Measurements from ENCODE around the gene DTYMK.
"Not testable (repeated sequence)": the region's sequence is repeated elsewhere in the genome, so short reads cannot be mapped to it uniquely, and the experiment has no call there.

DTYMK gene, protein sequence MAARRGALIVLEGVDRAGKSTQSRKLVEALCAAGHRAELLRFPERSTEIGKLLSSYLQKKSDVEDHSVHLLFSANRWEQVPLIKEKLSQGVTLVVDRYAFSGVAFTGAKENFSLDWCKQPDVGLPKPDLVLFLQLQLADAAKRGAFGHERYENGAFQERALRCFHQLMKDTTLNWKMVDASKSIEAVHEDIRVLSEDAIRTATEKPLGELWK

GRCh38 chr2:241686650-241687425 lies at the start of gene DTYMK:
DTYMK (minus strand) TSS chr2:241686815; CDS start chr2:241686783, 32 bp downstream.
- Mint-ChIP-seq H3K27me3 (no peaks in the 10 kb centered on the region), H3K27ac (peak within 1 kb of the TSS; percentile 93), H3K9me3 (no peaks in the 10 kb centered on the region), H3K36me3 (peaks cover 5% of the 10 kb centered on the region), H3K4me1 (peaks cover 8% of the 10 kb centered on the region), H3K4me3 (peak within 1 kb of the TSS; percentile 96)
- ATAC-seq (ENCODE audit: low read depth) (peak; percentile 92), DNase-seq (ENCODE audit: low spot score in 2 of 2) (peak; percentile 89 to 95)

DNA sequence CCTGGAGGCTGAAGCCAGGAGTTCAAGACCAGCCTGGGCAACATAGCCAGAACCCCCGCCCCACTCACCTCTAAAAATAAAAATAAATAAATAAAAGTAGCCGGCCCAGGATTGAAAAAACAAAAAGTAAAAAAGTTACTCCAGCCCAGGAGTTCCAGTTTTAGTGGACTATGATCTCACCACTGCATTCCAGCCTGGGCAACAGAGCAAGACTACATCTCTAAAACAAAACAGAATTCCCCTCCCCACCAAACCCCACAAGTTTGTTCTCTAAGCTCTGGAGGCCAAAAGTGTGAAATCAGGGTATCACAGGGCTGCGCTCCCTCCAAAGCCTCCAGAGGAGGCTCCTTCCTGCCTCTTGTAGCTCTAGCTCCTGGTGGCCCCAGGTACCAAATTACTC lies 49.5 kb upstream of the DTYMK start:
- DNase-seq (ENCODE audit: low spot score in 2 of 2) (no peak), ATAC-seq (ENCODE audit: low read depth) (no peak)
- Mint-ChIP-seq H3K27ac (no peak overlapping the region), H3K27me3 (no peaks in the 10 kb centered on the region), H3K9me3 (no peaks in the 10 kb centered on the region), H3K4me3 (peak overlapping the region; percentile 73), H3K4me1 (peaks cover 15% of the 10 kb centered on the region), H3K36me3 (no peaks in the 10 kb centered on the region)

DNA sequence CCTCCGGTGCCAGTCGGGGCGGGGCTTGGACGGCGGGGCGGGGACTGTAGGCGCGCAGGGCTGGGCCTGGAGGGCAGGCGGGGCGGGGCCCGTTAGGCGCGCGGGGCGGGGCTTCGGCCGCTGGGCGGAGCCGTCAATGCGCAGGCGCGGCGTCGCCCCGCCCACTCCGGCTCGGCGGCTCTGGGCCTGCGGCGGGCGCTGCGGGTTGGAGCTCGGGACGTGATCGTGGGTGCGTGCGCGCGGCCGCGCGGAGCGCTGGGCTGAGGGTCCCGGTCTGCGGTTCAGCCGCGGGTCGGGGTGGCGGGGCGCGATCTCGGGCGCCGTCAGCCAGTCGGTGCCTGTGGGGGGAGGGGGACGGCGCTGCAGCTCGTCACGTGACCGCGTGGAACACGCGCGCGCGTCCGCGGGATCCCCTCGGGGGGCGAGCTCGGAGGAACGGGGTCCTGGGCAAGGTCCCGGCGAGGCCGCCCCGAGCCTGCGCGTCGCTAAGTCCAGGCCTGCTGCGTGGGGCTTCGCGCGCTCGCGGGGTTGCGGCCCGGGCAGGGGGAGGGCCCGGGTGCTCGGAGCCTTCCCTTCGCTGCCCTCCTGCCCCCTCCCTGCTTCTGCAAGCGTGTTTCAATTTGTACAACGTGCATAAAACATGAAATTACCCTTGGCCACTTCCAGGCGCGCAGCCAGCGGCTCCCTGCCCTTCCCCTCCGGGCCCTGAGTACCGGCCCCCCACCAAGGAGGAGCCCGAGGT lies 48.0 kb upstream of the DTYMK start, which contains the start of gene D2HGDH:
TSS of gene D2HGDH (plus strand) at position 164 of the 742 bp plus-strand sequence. CDS start 595 bp downstream, outside the sequence.
- DNase-seq (ENCODE audit: low spot score in 2 of 2) (peak; percentile 94 to 96), ATAC-seq (ENCODE audit: low read depth) (peak; percentile 88)
- no peak within 1 kb of the TSS for H3K27ac Mint-ChIP-seq
- no peaks in the 10 kb centered on the region for H3K27me3 Mint-ChIP-seq
- H3K4me1 Mint-ChIP-seq: peaks cover 14% of the 10 kb centered on the region
- H3K36me3 Mint-ChIP-seq: no peaks in the 10 kb centered on the region
- peak within 1 kb of the TSS; percentile 79 for H3K4me3 Mint-ChIP-seq
- H3K9me3 Mint-ChIP-seq: no peaks in the 10 kb centered on the region

- peaks cover 13% of the 10 kb centered on the region for H3K4me1 Mint-ChIP-seq
- no peaks in the 10 kb centered on the region for H3K36me3 Mint-ChIP-seq
- no peak for ATAC-seq (ENCODE audit: low read depth)
- no peak overlapping the region for H3K27ac Mint-ChIP-seq
- no peak for DNase-seq (ENCODE audit: low spot score in 2 of 2)
- H3K4me3 Mint-ChIP-seq: peak overlapping the region; percentile 79
- H3K9me3 Mint-ChIP-seq: no peaks in the 10 kb centered on the region
- H3K27me3 Mint-ChIP-seq: no peaks in the 10 kb centered on the region
These were observed 47.5 kb upstream of the DTYMK start for GRCh38 chr2:241734208-241734466.

DNA sequence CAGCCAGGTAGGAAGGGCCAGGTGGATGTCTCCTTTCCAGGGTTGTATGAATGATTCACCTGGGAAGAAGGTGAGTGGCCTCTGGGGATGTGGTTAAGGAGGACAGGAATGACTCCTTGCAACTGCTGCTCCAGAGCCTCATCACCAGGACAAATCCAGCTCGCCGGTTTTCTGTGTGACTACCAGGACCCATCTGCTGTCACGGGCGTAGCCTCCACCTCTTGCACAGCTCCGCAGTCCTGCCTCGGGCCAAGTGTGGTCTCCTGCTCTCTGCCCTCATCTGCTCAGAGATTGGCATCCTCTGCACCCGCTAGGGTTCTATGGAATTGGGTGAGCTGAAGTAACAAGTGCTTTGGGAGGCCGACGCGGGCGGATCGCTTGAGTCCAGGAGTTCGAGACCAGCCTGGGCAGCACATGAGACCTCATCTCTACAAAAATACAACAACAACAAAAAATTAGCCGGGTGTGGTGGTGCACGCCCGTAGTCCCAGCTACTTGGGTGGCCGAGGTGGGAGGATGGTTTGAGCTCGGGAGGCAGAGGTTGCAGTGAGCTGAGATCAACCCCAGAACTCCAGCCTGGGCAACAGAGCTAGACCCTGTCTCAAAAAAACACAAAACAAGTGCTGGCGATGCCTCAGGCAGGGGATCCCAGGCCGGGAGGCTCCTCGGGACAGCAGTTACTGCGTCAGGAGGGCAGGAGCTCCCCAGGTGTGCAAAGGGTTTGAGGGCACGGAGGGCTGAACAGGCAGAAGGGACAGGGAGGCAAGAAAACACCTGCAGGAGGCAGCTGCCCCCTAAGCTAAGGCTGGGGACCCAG lies 47.0 kb upstream of the DTYMK start:
- ATAC-seq (ENCODE audit: low read depth) (no peak), DNase-seq (ENCODE audit: low spot score in 2 of 2) (no peak)
- no peaks in the 10 kb centered on the region for H3K36me3 Mint-ChIP-seq
- peaks cover 13% of the 10 kb centered on the region for H3K4me1 Mint-ChIP-seq
- no peaks in the 10 kb centered on the region for H3K9me3 Mint-ChIP-seq
- H3K27me3 Mint-ChIP-seq: no peaks in the 10 kb centered on the region
- peak overlapping the region; percentile 79 for H3K4me3 Mint-ChIP-seq
- peak overlapping the region; percentile 68 for H3K27ac Mint-ChIP-seq

- not testable (repeated sequence) for ATAC-seq (ENCODE audit: low read depth); H3K27me3 Mint-ChIP-seq
- H3K4me1 Mint-ChIP-seq: peaks cover 13% of the 10 kb centered on the region
These were observed 46.0 kb upstream of the DTYMK start for GRCh38 chr2:241732513-241733186.

GRCh38 chr2:241730671-241731293 lies 44.2 kb upstream of the DTYMK start:
- ATAC-seq (ENCODE audit: low read depth): no peak
- H3K9me3 Mint-ChIP-seq: no peaks in the 10 kb centered on the region
- no peak overlapping the region for H3K27ac Mint-ChIP-seq
- H3K27me3 Mint-ChIP-seq: no peaks in the 10 kb centered on the region
- no peak overlapping the region for H3K4me3 Mint-ChIP-seq
- peaks cover 10% of the 10 kb centered on the region for H3K4me1 Mint-ChIP-seq
- no peak for DNase-seq (ENCODE audit: low spot score in 2 of 2)
- peaks cover 2% of the 10 kb centered on the region for H3K36me3 Mint-ChIP-seq

More at GRCh38 chr2:241732513-241733186, 46.0 kb upstream of the DTYMK start:
- DNase-seq (ENCODE audit: low spot score in 2 of 2): peak; percentile 28 to 51
- H3K36me3 Mint-ChIP-seq, H3K9me3 Mint-ChIP-seq: not testable (repeated sequence)
- Mint-ChIP-seq H3K27ac (peak overlapping the region; percentile 68), H3K4me3 (peak overlapping the region; percentile 28)

DNA sequence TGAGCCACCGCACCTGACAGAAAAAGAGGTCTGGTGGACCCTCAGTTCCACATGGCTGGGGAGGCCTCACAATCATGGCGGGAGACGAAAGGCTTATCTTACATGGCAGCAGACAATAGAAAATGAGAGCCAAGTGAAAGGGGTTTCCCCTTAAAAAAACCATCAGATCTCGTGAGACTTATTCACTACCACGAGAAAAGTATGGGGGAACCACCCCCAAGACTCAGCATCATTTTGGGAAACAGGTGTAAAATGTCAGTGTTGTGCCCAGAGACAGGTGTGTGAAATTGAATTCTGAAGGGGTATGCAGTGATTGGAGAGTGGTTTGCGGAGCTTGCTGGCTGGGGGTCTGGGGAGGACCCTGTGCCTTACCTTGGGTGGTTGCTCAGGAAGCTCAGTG lies 43.3 kb upstream of the DTYMK start:
- no peak overlapping the region for H3K4me3 Mint-ChIP-seq
- H3K27me3 Mint-ChIP-seq: no peaks in the 10 kb centered on the region
- H3K4me1 Mint-ChIP-seq: peaks cover 10% of the 10 kb centered on the region
- H3K27ac Mint-ChIP-seq: no peak overlapping the region
- H3K36me3 Mint-ChIP-seq: peaks cover 6% of the 10 kb centered on the region
- ATAC-seq (ENCODE audit: low read depth): no peak
- DNase-seq (ENCODE audit: low spot score in 2 of 2): no peak
- H3K9me3 Mint-ChIP-seq: no peaks in the 10 kb centered on the region

DNA sequence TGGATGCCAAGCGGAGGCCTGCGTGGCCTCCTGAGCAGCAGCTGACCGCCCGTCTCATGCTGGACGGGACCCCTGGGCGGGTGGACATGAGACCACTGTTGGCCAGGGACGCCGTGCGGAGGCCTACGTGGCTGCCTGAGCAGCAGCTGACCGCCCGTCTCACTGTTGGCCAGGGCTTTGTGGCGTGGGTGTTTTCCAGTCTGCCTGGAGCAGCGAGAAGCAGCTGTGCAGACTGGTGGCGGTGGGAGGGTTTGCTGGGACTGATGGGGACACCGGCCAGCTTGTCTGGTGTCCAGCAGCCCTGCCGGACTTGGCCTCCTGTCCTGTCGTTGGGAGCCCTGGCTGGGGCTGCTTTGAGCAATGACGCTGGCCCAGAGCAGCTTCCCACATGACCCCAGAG lies 42.0 kb upstream of the DTYMK start:
- DNase-seq (ENCODE audit: low spot score in 2 of 2) (no peak), ATAC-seq (ENCODE audit: low read depth) (no peak)
- H3K36me3 Mint-ChIP-seq: peaks cover 12% of the 10 kb centered on the region
- no peak overlapping the region for H3K27ac Mint-ChIP-seq
- H3K4me3 Mint-ChIP-seq: no peak overlapping the region
- H3K9me3 Mint-ChIP-seq: no peaks in the 10 kb centered on the region
- no peaks in the 10 kb centered on the region for H3K27me3 Mint-ChIP-seq
- H3K4me1 Mint-ChIP-seq: peaks cover 10% of the 10 kb centered on the region

- no peaks in the 10 kb centered on the region for H3K9me3 Mint-ChIP-seq
- no peak for ATAC-seq (ENCODE audit: low read depth)
- H3K4me1 Mint-ChIP-seq: peaks cover 10% of the 10 kb centered on the region
These were observed 41.4 kb upstream of the DTYMK start for GRCh38 chr2:241728000-241728399.

DNA sequence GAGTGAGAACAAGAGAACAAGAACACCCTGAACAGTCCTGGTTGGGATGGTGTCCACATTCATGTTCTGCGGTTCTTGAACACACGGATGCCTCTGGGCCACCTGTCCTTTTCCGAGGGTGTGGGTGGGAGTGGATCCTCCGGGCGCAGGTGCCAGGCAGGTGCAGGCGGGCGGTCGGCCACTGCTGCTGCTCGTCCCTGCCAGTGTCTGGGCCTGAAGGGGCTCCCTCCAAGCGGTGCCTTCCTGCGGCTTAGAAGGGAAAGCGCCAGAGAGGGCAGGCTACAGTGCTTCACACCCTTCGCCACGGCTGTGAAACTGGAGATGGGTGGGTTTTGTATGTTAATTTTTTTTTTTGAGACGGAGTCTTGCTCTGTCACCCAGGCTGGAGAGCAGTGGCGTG lies 39.8 kb upstream of the DTYMK start:
- Mint-ChIP-seq H3K9me3 (no peaks in the 10 kb centered on the region), H3K36me3 (peaks cover 22% of the 10 kb centered on the region)
- no peak for ATAC-seq (ENCODE audit: low read depth)

More at GRCh38 chr2:241728000-241728399, 41.4 kb upstream of the DTYMK start:
- Mint-ChIP-seq H3K27ac (no peak overlapping the region), H3K4me3 (no peak overlapping the region), H3K36me3 (peaks cover 18% of the 10 kb centered on the region), H3K27me3 (no peaks in the 10 kb centered on the region)
- no peak for DNase-seq (ENCODE audit: low spot score in 2 of 2)

DNA sequence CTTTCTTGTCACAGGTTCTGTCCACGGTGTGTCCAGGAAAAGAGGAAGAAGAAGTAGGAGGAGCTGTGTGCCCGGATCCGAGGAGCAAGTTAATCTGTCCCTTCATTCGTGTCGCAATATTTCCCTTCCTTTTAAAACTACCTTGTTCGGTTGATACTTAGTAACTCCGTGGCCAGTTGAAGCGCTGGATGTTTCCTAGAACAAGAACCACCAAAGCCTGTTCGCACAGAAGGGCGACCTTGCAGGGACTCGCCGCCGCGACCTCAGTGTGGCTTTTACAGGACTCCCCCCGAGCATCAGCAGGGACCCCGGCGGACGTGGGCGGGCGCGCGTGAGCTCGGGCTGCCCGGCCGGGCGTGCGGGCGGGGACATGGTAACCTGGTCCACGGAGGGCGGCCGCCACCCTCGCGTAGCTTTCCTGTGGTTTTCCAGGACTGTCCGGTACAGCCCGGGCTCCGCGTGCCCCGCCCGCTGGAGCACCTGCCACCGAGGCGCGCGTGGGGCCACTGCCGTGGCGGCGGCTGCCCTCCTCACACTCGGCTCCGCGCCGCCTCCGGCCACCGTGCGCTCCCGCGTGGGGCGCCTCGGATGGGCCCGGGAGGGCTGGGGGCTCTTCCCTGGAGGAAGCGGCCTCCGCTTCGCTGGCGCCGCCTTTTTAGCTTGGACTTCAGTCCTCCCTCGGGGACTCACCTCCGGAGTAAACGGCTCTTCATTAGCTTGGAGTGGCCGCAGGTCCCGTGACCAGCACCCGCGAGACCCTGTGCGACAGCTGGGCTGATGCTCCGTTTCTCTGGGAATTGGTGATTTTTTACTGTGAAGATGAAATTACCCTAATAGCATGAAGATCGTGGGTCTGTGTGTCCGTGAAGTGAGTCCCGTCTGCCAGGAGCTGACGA lies 38.6 kb upstream of the DTYMK start:
- Mint-ChIP-seq H3K4me3 (no peak overlapping the region), H3K27ac (peak overlapping the region; percentile 59), H3K36me3 (peaks cover 28% of the 10 kb centered on the region), H3K4me1 (peaks cover 5% of the 10 kb centered on the region), H3K9me3 (no peaks in the 10 kb centered on the region), H3K27me3 (no peaks in the 10 kb centered on the region)
- ATAC-seq (ENCODE audit: low read depth) (no peak), DNase-seq (ENCODE audit: low spot score in 2 of 2) (no peak)

More for the DNA sequence above, 39.8 kb upstream of the DTYMK start:
- no peak overlapping the region for H3K27ac Mint-ChIP-seq
- peaks cover 5% of the 10 kb centered on the region for H3K4me1 Mint-ChIP-seq
- no peak for DNase-seq (ENCODE audit: low spot score in 2 of 2)
- H3K27me3 Mint-ChIP-seq: no peaks in the 10 kb centered on the region
- H3K4me3 Mint-ChIP-seq: no peak overlapping the region
